GM12874 (cell line): Measurements from ENCODE around the gene TAF3.

ENCODE experiments used
- TF ChIP-seq, protein P1 (sequence below): IDR thresholded peaks from 2 replicates; pipeline ENCODE4 v1.5.1; 2011; ENCODE audit warnings: low read depth, mild to moderate bottlenecking, control low read depth, low read length, moderate library complexity; ENCODE audit not compliant: insufficient read depth

The TAF3 gene

DNA sequence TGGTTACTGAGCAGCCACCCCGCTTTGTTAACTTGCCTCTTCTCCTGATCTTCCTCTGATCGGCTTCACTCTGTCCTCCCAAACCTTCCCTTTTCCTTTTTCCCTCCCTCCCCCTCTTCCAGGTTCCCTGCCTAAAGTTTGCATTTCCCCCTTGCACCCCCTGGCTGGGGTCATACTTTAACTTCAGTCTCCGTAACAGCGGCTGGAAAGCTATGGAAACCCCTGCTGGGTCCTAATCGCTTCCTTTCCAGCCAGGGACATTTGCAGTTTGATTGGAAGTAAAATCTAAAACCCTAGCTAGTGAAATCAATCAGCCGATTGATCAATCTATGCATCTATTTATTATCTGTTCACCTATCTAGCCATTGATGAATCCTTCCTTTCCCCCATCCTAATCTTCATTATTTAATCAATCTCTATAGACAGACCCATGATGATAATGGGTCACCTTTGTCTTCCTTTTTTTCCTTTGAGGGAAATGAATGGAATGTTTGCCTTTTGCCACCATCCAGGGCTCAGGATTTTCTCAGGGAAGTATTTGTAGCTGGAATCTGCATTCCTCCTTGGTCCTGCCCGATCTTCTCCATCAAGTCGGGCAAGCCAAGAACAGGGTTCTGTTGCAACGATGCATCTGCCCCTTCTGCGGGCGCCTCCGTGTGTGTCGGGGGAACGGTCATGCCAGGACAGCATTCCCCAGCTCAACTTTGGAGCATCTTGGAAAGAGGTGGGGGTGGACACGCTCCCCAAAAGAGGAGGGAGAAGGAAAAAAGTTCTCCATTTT, 245.0 kb downstream of the TAF3 start:
- TF ChIP-seq, protein P1, sequence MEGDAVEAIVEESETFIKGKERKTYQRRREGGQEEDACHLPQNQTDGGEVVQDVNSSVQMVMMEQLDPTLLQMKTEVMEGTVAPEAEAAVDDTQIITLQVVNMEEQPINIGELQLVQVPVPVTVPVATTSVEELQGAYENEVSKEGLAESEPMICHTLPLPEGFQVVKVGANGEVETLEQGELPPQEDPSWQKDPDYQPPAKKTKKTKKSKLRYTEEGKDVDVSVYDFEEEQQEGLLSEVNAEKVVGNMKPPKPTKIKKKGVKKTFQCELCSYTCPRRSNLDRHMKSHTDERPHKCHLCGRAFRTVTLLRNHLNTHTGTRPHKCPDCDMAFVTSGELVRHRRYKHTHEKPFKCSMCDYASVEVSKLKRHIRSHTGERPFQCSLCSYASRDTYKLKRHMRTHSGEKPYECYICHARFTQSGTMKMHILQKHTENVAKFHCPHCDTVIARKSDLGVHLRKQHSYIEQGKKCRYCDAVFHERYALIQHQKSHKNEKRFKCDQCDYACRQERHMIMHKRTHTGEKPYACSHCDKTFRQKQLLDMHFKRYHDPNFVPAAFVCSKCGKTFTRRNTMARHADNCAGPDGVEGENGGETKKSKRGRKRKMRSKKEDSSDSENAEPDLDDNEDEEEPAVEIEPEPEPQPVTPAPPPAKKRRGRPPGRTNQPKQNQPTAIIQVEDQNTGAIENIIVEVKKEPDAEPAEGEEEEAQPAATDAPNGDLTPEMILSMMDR: no peak

DNA sequence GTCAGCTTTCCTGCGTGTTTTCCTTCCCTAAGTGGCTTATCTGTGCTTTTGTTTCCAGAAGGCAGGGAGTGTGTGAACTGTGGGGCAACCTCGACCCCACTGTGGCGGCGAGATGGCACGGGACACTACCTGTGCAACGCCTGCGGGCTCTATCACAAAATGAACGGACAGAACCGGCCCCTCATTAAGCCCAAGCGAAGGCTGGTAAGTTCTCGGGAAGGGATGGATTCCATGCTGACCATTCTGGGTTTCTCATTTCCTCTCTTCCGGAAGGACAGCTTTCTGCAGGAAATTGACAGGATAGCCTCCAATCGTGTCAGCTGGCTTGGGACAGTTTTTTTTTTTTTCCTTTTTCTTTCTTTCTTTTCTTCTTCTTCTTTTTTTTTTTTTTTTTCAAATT, 245.6 kb downstream of the TAF3 start:
- TF ChIP-seq, protein P1: no peak

DNA sequence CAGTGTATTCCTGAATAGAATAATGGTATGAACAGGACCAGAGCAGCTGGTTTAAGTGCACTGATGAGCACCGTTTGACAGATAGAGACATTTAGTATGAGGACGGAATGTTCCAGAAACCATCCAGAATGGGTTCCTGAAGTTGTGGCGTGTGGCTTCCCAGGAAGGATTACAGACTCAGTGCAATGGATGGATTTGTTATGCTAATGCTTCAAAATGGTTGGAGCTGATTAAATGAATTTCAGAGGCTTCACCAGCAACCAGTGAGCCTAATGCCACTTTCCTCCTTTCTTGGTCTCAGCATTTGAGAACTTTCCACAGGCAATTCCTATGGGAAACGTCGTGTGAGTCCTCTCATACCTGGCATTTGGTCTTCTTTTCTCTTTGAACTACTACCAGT, 246.1 kb downstream of the TAF3 start:
- TF ChIP-seq, protein P1: no peak

DNA sequence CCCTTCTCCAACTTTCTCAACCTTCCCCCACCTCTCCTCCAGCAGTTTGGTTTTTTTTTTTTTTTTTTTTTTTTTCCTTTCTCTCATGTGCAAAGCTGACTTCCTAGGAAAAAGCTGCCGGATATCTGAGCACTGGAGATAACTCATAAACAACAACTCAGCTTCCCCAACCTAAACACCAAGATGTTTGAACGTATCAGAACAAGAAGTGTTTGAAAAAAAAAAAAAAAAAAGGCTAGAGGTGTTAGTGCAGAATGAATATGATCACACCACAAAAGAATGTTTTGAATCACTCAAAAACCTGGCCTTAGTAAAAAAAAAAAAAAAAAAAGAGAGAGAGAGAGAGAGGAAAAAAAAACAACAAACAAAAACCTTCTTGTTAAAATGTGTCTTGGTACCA, 247.3 kb downstream of the TAF3 start:
- TF ChIP-seq, protein P1: no peak

DNA sequence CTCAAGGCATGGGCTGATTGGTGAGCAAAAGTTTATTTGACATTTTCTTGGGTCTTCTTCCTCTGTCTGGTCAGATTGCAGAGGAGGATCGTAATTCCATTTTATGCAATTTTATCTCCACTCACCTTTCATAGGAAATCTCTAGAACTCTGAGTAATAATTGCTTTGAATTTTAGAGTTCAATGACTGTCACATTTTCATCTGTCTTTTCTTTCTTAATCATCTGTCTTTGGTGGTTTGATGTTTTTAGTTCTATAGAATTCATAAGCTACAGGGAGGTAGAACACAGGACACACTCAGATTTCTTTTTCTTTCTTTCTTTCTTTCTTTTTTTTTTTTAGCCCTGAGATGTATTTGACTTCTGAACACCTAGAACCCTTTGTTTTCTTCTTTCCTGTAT, 247.8 kb downstream of the TAF3 start:
- TF ChIP-seq, protein P1: no peak
